Stimulated activated CD4-positive, alpha-beta T cell treated with anti-CD3 and anti-CD28 coated beads, Interleukin-1b, Interleukin-23, amount 100 ng/mL, for 1 hour (primary cell): ENCODE results near the gene TSPYL4.
"Not testable (repeated sequence)": the region's sequence is repeated elsewhere in the genome, so short reads cannot be mapped to it uniquely, and the experiment has no call there.

ENCODE experiments used
- DNase-seq, 2 donors: peaks; one replicate each; pipeline ENCODE4 v3.0.0-alpha.2; 2020; ENCODE audit warnings: low read depth in 2 of 2

Gene TSPYL4

GRCh38 chr6:116253505-116254296, at the start of gene TSPYL4:
TSS of gene TSPYL4 (minus strand) at chr6:116254075. CDS start at chr6:116254008, 67 bp downstream.
- DNase-seq: peak; percentile 66 to 70

GRCh38 chr6:116301104-116301503, 47.2 kb upstream of the TSPYL4 start:
- DNase-seq: no peak

GRCh38 chr6:116300566-116300965, 46.7 kb upstream of the TSPYL4 start:
- no peak for DNase-seq

- no peak for DNase-seq
Measured at GRCh38 chr6:116298973-116299372, 45.1 kb upstream of the TSPYL4 start.

- DNase-seq: no peak
Measured at GRCh38 chr6:116298273-116298672, 44.4 kb upstream of the TSPYL4 start.

GRCh38 chr6:116292553-116292952, 38.7 kb upstream of the TSPYL4 start:
- no peak for DNase-seq

GRCh38 chr6:116291701-116292396, 38.0 kb upstream of the TSPYL4 start:
- no peak for DNase-seq

- no peak for DNase-seq
Measured at GRCh38 chr6:116290799-116291198, 36.9 kb upstream of the TSPYL4 start.

GRCh38 chr6:116289876-116290275, 36.0 kb upstream of the TSPYL4 start:
- no peak for DNase-seq

- no peak for DNase-seq
Measured at GRCh38 chr6:116287689-116288282, 33.9 kb upstream of the TSPYL4 start.

- DNase-seq: no peak
Measured at GRCh38 chr6:116286773-116287358, 33.0 kb upstream of the TSPYL4 start.

GRCh38 chr6:116284984-116285383, 31.1 kb upstream of the TSPYL4 start:
- not testable (repeated sequence) for DNase-seq

GRCh38 chr6:116283191-116283590, 29.3 kb upstream of the TSPYL4 start:
- no peak for DNase-seq

GRCh38 chr6:116282698-116283097, 28.8 kb upstream of the TSPYL4 start:
- DNase-seq: no peak

- DNase-seq: no peak
Measured at GRCh38 chr6:116280933-116281316, 27.1 kb upstream of the TSPYL4 start.

- no peak for DNase-seq
Measured at GRCh38 chr6:116280161-116280932, 26.5 kb upstream of the TSPYL4 start.

- peak; percentile 77 to 85 for DNase-seq
Measured at GRCh38 chr6:116279232-116280160, 25.6 kb upstream of the TSPYL4 start, which contains the start of gene TSPYL1. TSS of gene TSPYL1 (minus strand) at chr6:116279930. CDS start at chr6:116279830, 100 bp downstream.

- DNase-seq: no peak
Measured at GRCh38 chr6:116278854-116279231, 25.0 kb upstream of the TSPYL4 start.

- no peak for DNase-seq
Measured at GRCh38 chr6:116278481-116278829, 24.6 kb upstream of the TSPYL4 start.

GRCh38 chr6:116277124-116277523, 23.2 kb upstream of the TSPYL4 start:
- DNase-seq: no peak
